Measurements from ENCODE around the gene GLIS1. TPM values are rescaled to one million over a fixed set of nuclear protein-coding genes. Genes with fewer than 3 reads are reported as not detected.
A peak's percentile ranks its signal among the peaks of the same experiment; 100 is the strongest.

GLIS1 gene
- total RNA-seq, 1 donor = 1.6 TPM

- no peak for TF ChIP-seq CTCF (IDR thresholded peaks at IDR 0.05; ENCODE audit: insufficient read depth, low read length)
- DNase-seq (ENCODE audit: low read depth) = no peak
Observed at GRCh38 chr1:53678938-53679825, 59.8 kb downstream of the GLIS1 start.

GRCh38 chr1:53678507-53678906 is 60.5 kb downstream of the GLIS1 start:
- no peak overlapping the region for H3K4me3 ChIP-seq (ENCODE audit: low read depth, low read length)
- peak; percentile 39 for DNase-seq (ENCODE audit: low read depth)
- TF ChIP-seq CTCF (IDR thresholded peaks at IDR 0.05; ENCODE audit: insufficient read depth, low read length) = no peak

More at GRCh38 chr1:53678938-53679825, 59.8 kb downstream of the GLIS1 start:
- H3K4me3 ChIP-seq (ENCODE audit: low read depth, low read length) = no peak overlapping the region

DNA sequence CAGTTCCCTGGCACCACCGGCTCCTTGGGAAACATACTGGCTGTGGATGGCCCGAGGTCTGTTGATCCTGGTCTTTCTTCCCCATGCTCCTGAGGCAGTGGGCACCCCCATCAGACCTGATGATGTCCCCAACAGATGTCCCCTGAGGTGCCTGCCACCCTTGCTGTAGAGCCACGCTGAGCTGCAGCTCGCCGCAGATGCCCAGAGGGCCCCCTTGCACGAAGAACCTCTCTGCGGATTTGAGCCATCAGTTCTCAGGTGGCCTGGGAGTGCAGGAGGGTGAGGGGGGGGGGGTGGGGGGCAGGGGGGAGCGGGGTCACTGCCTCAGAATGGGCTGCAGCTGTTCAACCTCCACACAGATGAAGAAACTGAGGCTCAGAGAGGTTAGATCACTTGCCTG is 60.9 kb downstream of the GLIS1 start:
- TF ChIP-seq CTCF (IDR thresholded peaks at IDR 0.05; ENCODE audit: insufficient read depth, low read length) = no peak
- H3K4me3 ChIP-seq (ENCODE audit: low read depth, low read length) = no peak overlapping the region
- DNase-seq (ENCODE audit: low read depth) = no peak

GRCh38 chr1:53677486-53677885 is 61.5 kb downstream of the GLIS1 start:
- DNase-seq (ENCODE audit: low read depth) = no peak
- no peak for TF ChIP-seq CTCF (IDR thresholded peaks at IDR 0.05; ENCODE audit: insufficient read depth, low read length)

GRCh38 chr1:53672785-53673184 is 66.2 kb downstream of the GLIS1 start:
- no peak for TF ChIP-seq CTCF (IDR thresholded peaks at IDR 0.05; ENCODE audit: insufficient read depth, low read length)
- no peak for DNase-seq (ENCODE audit: low read depth)
- no peak overlapping the region for H3K4me3 ChIP-seq (ENCODE audit: low read depth, low read length)

More at GRCh38 chr1:53677486-53677885, 61.5 kb downstream of the GLIS1 start:
- H3K4me3 ChIP-seq (ENCODE audit: low read depth, low read length) = no peak overlapping the region

- H3K4me3 ChIP-seq (ENCODE audit: low read depth, low read length) = no peak overlapping the region
- TF ChIP-seq CTCF (IDR thresholded peaks at IDR 0.05; ENCODE audit: insufficient read depth, low read length) = no peak
Observed at GRCh38 chr1:53672243-53672642, 66.7 kb downstream of the GLIS1 start.

More at GRCh38 chr1:53672243-53672642, 66.7 kb downstream of the GLIS1 start:
- no peak for DNase-seq (ENCODE audit: low read depth)
